Astrocyte (in vitro differentiated cells and primary cell): ENCODE results near the gene OR2T4. TPM values are rescaled to one million over a fixed set of nuclear protein-coding genes. Genes with fewer than 3 reads are reported as not detected.

ENCODE experiments used
- DNase-seq: peaks from one replicate; pipeline ENCODE4 v3.0.0-alpha.2; 2010; ENCODE audit warnings: low read depth
- FAIRE-seq: peaks from 2 replicates; lab custom pipeline; 2011; peaks lifted over from hg19 to GRCh38; lab: Jason Lieb, UNC
- H2AFZ ChIP-seq: 2 replicates; pipeline ENCODE4 v1.6.0; 2012; ENCODE audit warnings: low read depth, low read length, inconsistent platforms
- H3K27ac ChIP-seq: 2 replicates; pipeline ENCODE4 v1.5.1; 2011; ENCODE audit warnings: low read depth, low read length, inconsistent platforms
- H3K27me3 ChIP-seq: 2 replicates; pipeline ENCODE4 v1.6.0; 2011; ENCODE audit warnings: low read length, inconsistent platforms; ENCODE audit not compliant: insufficient read depth
- H3K36me3 ChIP-seq: 2 replicates; pipeline ENCODE4 v1.5.1; 2011; ENCODE audit warnings: low read length, inconsistent platforms; ENCODE audit not compliant: insufficient read depth
- H3K4me1 ChIP-seq: 2 replicates; pipeline ENCODE4 v1.5.1; 2011; ENCODE audit warnings: low read length, inconsistent platforms; ENCODE audit not compliant: insufficient read depth
- H3K4me2 ChIP-seq: 2 replicates; pipeline ENCODE4 v1.6.0; 2012; ENCODE audit warnings: low read length, inconsistent platforms
- H3K4me3 ChIP-seq: 2 replicates; pipeline ENCODE4 v1.5.1; 2011; ENCODE audit warnings: low read depth, mild to moderate bottlenecking, low read length, inconsistent platforms; ENCODE audit not compliant: insufficient read depth
- H3K79me2 ChIP-seq: 2 replicates; pipeline ENCODE4 v1.6.0; 2012; ENCODE audit warnings: mild to moderate bottlenecking, low read length, inconsistent platforms; ENCODE audit not compliant: insufficient read depth
- H3K9ac ChIP-seq: 2 replicates; pipeline ENCODE4 v1.6.0; 2012; ENCODE audit warnings: mild to moderate bottlenecking, low read length, inconsistent platforms
- H3K9me3 ChIP-seq: 2 replicates; pipeline ENCODE4 v1.5.1; 2012; ENCODE audit warnings: low read depth, mild to moderate bottlenecking, low read length, inconsistent platforms; ENCODE audit not compliant: insufficient read depth
- H4K20me1 ChIP-seq: 2 replicates; pipeline ENCODE4 v1.6.0; 2012; ENCODE audit warnings: low read length, inconsistent platforms; ENCODE audit not compliant: insufficient read depth
- H3K27ac Mint-ChIP-seq: one replicate; pipeline ENCODE4 v1.8.0; 2021; ENCODE audit warnings: mild to moderate bottlenecking, mixed read lengths; ENCODE audit not compliant: unreplicated experiment
- H3K27me3 Mint-ChIP-seq: one replicate; pipeline ENCODE4 v1.8.0; 2021; ENCODE audit warnings: low read depth, mixed read lengths; ENCODE audit not compliant: unreplicated experiment
- H3K36me3 Mint-ChIP-seq: one replicate; pipeline ENCODE4 v1.8.0; 2021; ENCODE audit warnings: low read depth, mixed read lengths; ENCODE audit not compliant: unreplicated experiment
- H3K4me1 Mint-ChIP-seq: one replicate; pipeline ENCODE4 v1.8.0; 2021; ENCODE audit warnings: low read depth, mixed read lengths; ENCODE audit not compliant: unreplicated experiment
- H3K4me3 Mint-ChIP-seq: one replicate; pipeline ENCODE4 v1.8.0; 2021; ENCODE audit warnings: mild to moderate bottlenecking, moderate library complexity, mixed read lengths; ENCODE audit not compliant: unreplicated experiment
- H3K9me3 Mint-ChIP-seq: one replicate; pipeline ENCODE4 v1.8.0; 2021; ENCODE audit warnings: mild to moderate bottlenecking, mixed read lengths; ENCODE audit not compliant: unreplicated experiment
- EZH2 ChIP-seq: IDR thresholded peaks from 2 replicates; pipeline ENCODE4 v1.6.1; 2012; ENCODE audit warnings: mild to moderate bottlenecking, low read length, inconsistent platforms; ENCODE audit not compliant: insufficient read depth
- total RNA-seq: library from RNA; stranded (reverse); gene quantifications from 2 replicates; pipeline ENCODE4 v1.2.1, GENCODE V29; 2021
- TF ChIP-seq, protein P1 (sequence below): IDR thresholded peaks from 2 replicates; pipeline ENCODE4 v1.5.1; 2011; ENCODE audit warnings: low read depth, mild to moderate bottlenecking, inconsistent platforms, low read length, moderate library complexity; ENCODE audit not compliant: insufficient read depth

OR2T4 gene
- total RNA-seq, 1 donor from 2014 or later, result not detected

- H3K4me3 ChIP-seq, result no peak overlapping the region
- H3K27me3 Mint-ChIP-seq, result no peaks in the 10 kb centered on the region
- H3K4me2 ChIP-seq, result no peak overlapping the region
- no peak overlapping the region for H2AFZ ChIP-seq
- H3K36me3 Mint-ChIP-seq, result no peaks in the 10 kb centered on the region
- peak; percentile 92 for FAIRE-seq
- peaks cover 9% of the 10 kb centered on the region for H3K9me3 Mint-ChIP-seq
- no peak overlapping the region for H3K27ac Mint-ChIP-seq
- no peak for DNase-seq
- TF ChIP-seq, protein P1, sequence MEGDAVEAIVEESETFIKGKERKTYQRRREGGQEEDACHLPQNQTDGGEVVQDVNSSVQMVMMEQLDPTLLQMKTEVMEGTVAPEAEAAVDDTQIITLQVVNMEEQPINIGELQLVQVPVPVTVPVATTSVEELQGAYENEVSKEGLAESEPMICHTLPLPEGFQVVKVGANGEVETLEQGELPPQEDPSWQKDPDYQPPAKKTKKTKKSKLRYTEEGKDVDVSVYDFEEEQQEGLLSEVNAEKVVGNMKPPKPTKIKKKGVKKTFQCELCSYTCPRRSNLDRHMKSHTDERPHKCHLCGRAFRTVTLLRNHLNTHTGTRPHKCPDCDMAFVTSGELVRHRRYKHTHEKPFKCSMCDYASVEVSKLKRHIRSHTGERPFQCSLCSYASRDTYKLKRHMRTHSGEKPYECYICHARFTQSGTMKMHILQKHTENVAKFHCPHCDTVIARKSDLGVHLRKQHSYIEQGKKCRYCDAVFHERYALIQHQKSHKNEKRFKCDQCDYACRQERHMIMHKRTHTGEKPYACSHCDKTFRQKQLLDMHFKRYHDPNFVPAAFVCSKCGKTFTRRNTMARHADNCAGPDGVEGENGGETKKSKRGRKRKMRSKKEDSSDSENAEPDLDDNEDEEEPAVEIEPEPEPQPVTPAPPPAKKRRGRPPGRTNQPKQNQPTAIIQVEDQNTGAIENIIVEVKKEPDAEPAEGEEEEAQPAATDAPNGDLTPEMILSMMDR, result no peak
- no peak for TF ChIP-seq EZH2
- no peaks in the 10 kb centered on the region for H3K27me3 ChIP-seq
- no peaks in the 10 kb centered on the region for H3K79me2 ChIP-seq
- no peaks in the 10 kb centered on the region for H3K36me3 ChIP-seq
- H3K4me1 ChIP-seq, result no peaks in the 10 kb centered on the region
- no peaks in the 10 kb centered on the region for H3K4me1 Mint-ChIP-seq
- H3K9ac ChIP-seq, result no peak overlapping the region
- H3K27ac ChIP-seq, result no peak overlapping the region
- H3K4me3 Mint-ChIP-seq, result no peak overlapping the region
- peaks cover 10% of the 10 kb centered on the region for H3K9me3 ChIP-seq
- no peaks in the 10 kb centered on the region for H4K20me1 ChIP-seq
Measured at GRCh38 chr1:248404024-248404423, 42.6 kb downstream of the OR2T4 start.

DNA sequence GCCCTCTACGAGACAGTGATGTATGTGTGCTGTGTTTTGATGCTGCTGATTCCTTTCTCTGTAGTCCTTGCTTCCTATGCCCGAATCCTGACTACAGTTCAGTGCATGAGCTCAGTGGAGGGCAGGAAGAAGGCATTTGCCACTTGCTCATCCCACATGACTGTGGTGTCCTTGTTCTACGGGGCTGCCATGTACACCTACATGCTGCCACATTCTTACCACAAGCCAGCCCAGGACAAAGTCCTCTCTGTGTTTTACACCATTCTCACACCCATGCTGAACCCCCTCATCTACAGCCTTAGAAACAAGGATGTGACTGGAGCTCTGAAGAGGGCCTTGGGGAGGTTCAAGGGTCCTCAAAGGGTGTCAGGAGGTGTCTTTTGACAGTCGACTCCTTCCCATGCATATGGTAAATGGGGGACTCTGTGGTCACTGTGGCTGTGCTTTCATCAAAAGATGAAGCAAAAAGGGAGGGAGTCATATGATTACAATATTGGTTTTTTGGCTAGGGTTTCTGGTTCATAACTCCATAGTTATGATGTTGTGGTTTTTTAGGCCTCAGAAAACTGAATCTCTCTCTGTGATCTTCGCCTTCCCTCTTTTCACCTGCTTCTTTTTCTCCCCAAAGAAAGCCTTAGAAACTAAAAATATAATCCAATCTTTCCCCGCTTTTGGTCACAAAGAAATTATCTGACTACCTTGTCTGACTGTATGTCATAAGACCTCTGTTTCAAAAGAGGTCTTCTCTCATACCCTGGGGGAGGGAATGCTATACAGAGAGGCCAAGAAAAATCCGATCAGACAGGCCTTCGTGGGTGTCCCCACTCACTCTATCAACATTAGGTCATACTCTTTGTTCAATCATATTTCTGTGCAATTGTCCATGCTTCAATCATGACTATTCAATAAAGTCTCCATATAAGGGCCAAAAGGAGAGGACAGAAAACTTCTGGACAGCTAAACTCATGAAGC lies 45.5 kb downstream of the OR2T4 start:
- no peak overlapping the region for H3K27ac ChIP-seq
- H3K4me1 Mint-ChIP-seq, result no peaks in the 10 kb centered on the region
- H4K20me1 ChIP-seq, result no peaks in the 10 kb centered on the region
- no peak for FAIRE-seq
- H3K27me3 Mint-ChIP-seq, result no peaks in the 10 kb centered on the region
- H3K27me3 ChIP-seq, result no peaks in the 10 kb centered on the region
- DNase-seq, result no peak
- no peaks in the 10 kb centered on the region for H3K79me2 ChIP-seq
- TF ChIP-seq, protein P1, result no peak
- no peak for TF ChIP-seq EZH2
- H3K36me3 ChIP-seq, result no peaks in the 10 kb centered on the region
- no peak overlapping the region for H3K4me3 Mint-ChIP-seq
- peaks cover 7% of the 10 kb centered on the region for H3K9me3 ChIP-seq
- no peak overlapping the region for H2AFZ ChIP-seq
- H3K36me3 Mint-ChIP-seq, result no peaks in the 10 kb centered on the region
- H3K4me2 ChIP-seq, result no peak overlapping the region
- H3K9ac ChIP-seq, result no peak overlapping the region
- peaks cover 12% of the 10 kb centered on the region for H3K9me3 Mint-ChIP-seq
- H3K4me1 ChIP-seq, result no peaks in the 10 kb centered on the region
- no peak overlapping the region for H3K27ac Mint-ChIP-seq
- H3K4me3 ChIP-seq, result no peak overlapping the region

Other genes with a start within 250 kb of the OR2T4 start
- gene OR2M5, start 216.5 kb upstream of the OR2T4 start, total RNA-seq, result not detected in 2 replicates
- not detected in 2 replicates for gene OR2M2, start 186.8 kb upstream of the OR2T4 start, total RNA-seq
- gene OR2M3, start 164.4 kb upstream of the OR2T4 start, total RNA-seq, result not detected in 2 replicates
- not detected in 2 replicates for gene OR2M4, start 130.2 kb upstream of the OR2T4 start, total RNA-seq
- not detected in 2 replicates for gene OR2T33, start 83.7 kb upstream of the OR2T4 start, total RNA-seq
- not detected in 2 replicates for gene OR2T12, start 58.2 kb upstream of the OR2T4 start, total RNA-seq
- gene OR2M7, start 37.1 kb upstream of the OR2T4 start, total RNA-seq, result not detected in 2 replicates
- gene OR14C36, start 12.9 kb upstream of the OR2T4 start, total RNA-seq, result not detected in 2 replicates
- gene OR2T6, start 14.1 kb downstream of the OR2T4 start, total RNA-seq, result not detected in 2 replicates
- gene OR2T1, start 41.4 kb downstream of the OR2T4 start, total RNA-seq, result not detected in 2 replicates
- gene OR2T2, start 84.0 kb downstream of the OR2T4 start, total RNA-seq, result not detected in 2 replicates
- not detected in 2 replicates for gene OR2T3, start 111.7 kb downstream of the OR2T4 start, total RNA-seq
- not detected in 2 replicates for gene OR2T5, start 126.9 kb downstream of the OR2T4 start, total RNA-seq
- gene OR2G6, start 146.4 kb downstream of the OR2T4 start, total RNA-seq, result not detected in 2 replicates
- gene OR2T29, start 201.1 kb downstream of the OR2T4 start, total RNA-seq, result not detected in 2 replicates
- not detected in 2 replicates for gene OR2T34, start 213.1 kb downstream of the OR2T4 start, total RNA-seq
- gene OR2T10, start 236.0 kb downstream of the OR2T4 start, total RNA-seq, result not detected in 2 replicates